ENCODE measurements around the gene REEP1.

GRCh38 chr2:86216575-86217555, 120.6 kb downstream of the REEP1 start:
- TF ChIP-seq POLR2AphosphoS5 (IDR thresholded peaks at IDR 0.05; ENCODE audit: low read depth, low read length), result no peak
- TF ChIP-seq TAF1 (IDR thresholded peaks at IDR 0.05; ENCODE audit: low read depth, low read length), result no peak
- TF ChIP-seq POLR2A (IDR thresholded peaks at IDR 0.05; ENCODE audit: low read depth, low read length), result no peak
- no peak for TF ChIP-seq SPI1 (IDR thresholded peaks at IDR 0.05; ENCODE audit: low read depth, low read length)
- no peak for TF ChIP-seq PAX5 (IDR thresholded peaks at IDR 0.05; ENCODE audit: insufficient read depth, low read length, severe bottlenecking)
